Stimulated activated naive CD4-positive, alpha-beta T cell (primary cell): ENCODE data around the gene MEGF6.

Experiments
- DNase-seq, 6 experiments: peaks; one replicate each; lab custom pipeline; 2025; lab: John Stamatoyannopoulos, UW

The MEGF6 gene

DNA sequence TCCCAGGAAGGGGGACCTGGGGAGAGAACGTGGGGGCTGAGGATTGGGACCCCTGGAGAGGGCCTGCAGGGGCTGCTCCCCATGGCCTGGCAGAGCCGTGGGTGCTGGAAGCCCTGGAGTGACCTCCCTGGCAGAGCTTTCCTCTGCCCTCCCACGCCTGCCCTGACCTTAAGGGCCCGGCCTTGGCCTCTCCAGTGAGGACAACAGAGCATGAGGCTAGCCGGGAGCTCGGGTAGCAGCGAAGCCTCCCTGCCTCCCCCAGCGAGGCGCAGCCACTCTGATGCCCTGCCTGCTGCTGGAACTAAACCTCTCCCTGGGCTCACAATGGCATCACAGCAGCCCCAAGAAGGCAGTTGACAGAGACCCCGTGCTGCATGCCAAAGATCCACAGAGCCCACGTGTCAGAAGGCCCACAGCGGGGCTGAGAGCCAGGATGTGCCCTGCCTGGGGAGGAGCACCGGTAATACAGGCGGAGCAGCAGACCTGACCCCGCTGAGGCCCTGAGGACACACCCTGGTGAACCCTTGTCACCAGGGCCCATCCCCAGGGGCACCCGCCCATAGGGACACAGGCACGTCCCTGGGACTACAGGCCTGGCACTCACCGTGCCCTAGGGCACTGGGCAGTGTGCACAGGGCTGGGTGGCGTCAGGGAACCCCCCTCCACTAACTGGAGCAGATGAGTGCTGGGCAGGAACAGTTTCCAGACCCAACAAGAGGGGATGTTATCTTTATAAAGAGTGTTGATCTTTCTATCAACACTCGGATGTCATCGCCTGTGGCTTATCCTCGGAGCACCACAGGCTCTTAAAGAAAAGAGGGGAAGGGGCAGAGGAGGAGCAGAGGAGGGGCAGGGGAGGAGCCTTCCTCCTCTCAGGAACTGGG, 108.4 kb downstream of the MEGF6 start:
- no peak for DNase-seq

DNA sequence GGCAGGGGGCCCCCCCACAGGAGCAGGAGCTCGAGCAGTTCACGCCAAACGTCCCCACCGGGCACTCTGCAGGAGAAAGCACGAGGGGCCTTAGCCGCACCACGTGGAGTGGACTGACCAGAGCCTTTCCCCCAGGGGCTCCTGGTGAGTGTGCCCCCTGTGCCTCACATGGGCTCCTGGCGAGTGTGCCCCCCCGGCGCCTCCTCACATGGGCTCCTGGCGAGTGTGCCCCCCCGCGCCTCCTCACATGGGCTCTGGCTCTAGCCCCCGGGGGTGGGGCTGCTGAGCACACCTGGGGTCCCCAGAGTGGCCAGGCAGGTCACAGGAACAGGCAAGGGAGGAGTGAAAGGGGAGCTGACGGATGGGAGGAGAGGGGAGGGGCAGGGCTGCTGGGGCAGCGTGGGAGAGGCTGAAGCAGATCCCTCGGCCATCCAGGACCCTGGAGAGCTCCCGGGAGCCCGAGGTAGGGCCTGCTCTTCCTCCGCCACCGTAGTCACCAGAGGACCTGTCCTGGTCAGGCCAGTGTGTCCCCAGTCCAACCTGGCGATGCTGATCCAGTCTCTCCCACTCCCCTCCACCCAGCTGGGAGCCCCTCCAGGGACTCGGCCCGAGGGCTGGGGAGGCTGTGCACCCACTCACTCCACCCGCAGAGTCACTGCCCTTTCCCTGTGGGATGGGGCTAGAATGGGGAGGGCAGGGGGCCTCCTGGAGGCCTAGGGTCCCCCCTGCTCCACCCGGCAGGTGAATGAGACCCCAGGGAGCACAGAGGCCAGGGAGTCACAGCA, 109.3 kb downstream of the MEGF6 start:
- peak in 5 of 6 experiments; percentile 5 to 30 (median 15) for DNase-seq

DNA sequence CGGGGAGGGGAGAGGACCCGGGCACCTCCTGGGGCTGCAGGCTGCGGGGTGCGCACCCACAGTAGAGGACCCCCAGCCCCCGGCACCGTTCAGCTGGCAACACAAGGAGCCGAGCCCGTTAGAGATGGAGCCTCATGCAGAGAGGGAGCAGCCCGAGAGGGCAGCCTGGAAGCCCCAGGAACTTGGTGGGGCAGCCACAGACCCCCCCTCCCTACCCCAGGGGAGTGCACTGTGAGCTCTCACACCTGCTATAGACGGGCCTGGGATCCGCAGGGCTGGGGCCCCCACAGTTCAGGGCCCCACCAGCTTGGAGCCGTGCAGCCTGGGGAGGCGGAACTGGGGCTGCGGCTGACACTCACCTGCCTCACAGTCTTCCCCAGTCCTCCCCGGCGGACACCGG, 109.9 kb downstream of the MEGF6 start:
- DNase-seq: no peak

DNA sequence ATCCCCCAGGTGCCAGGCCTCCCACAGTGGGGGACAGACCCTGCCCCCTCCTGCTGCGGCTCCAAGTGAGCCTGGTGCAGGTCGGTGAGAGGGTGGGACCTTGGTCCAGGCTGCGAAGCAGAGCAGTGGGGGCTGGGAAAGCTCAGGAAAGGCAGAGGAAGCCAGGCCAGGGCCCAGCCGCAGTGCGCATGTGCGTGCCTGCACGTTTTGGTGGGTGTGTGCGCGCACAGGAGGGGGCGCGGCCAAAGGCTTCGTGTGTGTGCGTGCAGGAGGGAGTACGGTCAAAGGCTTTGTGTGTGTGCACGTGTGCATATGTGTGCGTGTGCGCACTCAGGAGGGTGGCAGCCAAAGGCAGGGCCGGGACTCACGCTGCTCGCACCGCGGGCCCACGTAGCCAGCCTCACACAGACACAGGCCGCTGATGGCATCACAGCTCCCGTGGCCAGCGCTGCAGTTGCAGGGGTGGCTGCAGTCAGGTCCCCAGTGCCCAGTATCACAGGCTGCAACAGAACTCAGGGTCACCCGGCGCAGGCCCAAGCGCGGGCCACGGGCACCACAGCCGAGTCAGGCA, 111.0 kb downstream of the MEGF6 start:
- no peak for DNase-seq

DNA sequence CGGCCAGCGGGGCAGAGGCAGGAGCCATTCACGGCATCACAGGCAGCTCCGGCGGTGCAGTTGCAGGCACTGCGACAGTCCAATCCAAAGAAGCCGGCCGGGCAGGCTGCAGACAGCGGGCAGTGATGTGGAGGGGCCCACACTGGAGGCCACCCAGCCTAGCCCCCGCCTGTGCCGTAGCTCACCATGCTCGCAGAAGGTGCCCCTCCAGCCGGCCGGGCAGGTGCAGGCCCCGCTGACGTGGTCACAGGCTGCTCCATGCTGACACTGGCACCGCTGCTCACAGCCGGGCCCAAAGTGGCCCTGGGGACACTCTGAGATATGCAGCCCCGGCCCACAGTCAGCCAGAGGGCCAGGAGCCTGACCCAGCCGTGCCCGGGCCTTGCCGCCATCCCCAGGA, 111.7 kb downstream of the MEGF6 start:
- DNase-seq: no peak

DNA sequence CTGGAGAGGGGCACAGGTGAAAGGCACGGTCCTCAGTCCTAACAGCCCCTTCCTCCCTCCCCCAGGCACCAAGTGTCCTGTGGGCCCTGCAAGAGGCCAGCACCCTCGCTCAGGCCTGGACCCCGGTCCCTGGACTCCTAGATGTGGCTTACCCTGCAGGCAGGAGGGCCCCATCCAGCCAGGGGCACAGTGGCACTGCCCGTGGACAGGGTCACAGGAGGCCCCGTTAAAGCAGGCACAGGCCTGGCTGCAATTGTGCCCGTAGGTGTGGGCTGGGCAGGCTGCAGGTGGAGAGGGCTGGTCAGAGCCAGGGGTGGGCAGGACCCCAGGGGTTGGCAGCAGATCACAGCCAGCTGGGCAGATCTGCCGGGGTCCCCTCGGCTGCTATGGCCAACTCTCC, 112.3 kb downstream of the MEGF6 start:
- DNase-seq: no peak

DNA sequence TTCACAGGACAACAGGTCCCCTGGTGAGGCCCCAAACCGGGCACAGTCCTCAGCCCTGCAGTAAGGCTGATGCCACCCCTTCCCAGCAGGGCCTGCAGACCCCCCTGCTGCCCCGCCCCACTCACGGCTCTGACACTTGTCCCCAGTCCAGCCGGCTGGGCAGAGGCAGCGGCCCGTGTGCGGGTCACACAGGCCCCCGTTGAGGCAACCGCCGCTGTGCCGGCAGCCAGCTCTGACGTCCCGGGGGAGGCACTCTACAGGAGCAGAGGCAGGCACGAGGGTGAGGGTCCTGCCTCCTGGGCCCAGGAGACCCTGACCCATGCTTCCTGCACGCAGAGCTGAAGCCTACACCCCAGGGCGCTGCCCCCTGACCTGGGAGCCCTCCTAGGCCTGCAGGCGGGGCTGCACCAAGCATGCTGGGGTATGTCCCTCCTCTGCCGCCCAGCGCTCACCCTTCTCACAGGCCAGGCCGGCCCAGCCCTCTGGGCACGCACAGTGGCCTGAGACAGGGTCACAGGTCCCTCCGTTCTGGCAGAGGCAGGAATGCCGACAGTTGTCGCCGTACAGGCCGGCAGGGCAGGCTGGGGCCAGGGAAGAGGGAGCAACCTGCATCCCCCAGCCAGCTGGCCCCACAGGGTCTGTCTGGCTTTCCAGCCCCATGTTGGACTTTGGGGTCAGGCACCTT, 112.9 kb downstream of the MEGF6 start:
- DNase-seq: no peak

DNA sequence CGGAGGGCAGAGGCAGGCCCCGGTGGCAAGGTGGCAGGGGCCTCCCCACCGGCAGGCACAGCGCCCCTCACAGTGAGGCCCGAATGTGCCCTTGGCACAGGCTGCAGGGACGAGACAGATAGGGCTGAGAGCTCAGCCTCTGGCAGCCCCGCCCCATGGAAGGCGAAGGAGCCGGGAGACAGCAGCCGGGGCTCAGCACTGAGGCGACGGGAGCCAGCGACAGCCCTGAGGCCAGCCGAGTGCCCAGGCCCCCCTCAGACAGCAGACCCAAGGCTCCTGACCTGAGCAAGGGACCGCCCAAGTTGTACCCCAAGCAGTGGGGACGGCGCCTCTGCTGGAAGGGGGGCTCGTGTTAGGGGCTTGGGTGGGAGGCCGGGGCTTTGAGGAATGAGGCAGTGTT, 113.8 kb downstream of the MEGF6 start:
- DNase-seq: no peak

DNA sequence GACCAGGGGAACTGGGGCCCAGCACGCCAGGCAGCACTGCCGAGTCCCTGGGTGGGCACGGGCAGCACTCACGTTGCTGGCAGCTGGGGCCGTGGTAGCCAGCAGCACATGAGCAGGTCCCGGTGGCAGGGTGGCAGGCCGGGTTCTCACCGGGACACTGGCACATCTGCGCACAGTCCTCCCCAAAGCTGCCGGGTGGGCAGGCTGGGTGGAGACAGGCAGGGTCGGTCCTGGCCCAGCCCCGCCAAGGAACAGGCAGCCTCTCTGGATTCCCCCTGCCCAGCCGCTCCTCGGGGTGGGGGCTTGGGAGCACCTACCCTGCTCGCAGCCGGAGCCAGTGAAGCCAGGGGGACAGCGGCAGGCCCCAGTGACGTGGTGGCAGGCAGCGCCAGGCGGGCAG, 114.4 kb downstream of the MEGF6 start:
- DNase-seq: no peak

DNA sequence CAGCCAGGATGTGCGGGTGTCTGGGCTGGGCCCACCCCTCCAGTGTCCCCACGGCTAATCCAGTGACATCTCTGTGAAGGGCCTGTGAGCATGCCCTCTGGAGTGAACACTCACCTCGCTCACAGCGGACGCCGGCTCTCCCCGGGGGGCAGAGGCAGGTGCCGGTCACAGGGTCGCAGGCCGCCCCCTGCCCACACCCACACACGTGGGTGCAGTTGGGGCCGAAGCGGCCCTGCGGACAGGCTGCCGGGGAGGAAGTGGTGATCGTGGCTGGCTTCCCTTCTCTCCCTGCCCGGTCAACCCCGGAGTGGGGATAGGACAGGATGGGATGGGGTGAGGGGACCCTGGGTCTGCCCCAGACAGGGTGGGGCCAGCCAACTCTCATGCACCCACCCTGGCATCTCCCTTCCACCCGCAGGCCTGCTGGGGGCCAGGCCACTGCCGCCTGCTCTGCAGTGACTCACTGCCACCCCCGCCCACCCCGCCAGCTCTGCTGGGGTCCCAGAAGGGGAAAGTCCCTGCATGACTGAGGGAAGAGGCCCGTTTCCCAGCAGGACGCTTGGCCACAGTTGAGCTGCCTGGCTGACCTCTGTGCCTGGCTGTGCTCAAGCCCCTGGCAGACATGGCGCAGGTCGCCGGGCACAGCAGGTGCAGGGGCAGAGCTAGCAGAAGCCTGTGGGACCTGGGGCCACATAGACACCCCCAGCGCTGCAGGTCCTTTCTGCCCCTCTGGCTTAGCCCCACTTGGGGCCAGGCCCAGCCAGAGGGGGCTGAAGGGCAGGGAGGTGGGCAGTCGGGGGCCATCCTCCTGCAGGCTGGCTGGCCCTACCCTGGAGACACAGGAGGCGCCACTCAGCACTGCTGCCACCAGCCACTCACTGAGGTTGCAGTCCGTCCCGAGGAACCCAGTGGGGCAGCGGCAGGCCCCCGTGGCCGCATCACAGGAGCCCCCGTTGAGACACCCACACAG, 115.2 kb downstream of the MEGF6 start:
- DNase-seq: no peak

DNA sequence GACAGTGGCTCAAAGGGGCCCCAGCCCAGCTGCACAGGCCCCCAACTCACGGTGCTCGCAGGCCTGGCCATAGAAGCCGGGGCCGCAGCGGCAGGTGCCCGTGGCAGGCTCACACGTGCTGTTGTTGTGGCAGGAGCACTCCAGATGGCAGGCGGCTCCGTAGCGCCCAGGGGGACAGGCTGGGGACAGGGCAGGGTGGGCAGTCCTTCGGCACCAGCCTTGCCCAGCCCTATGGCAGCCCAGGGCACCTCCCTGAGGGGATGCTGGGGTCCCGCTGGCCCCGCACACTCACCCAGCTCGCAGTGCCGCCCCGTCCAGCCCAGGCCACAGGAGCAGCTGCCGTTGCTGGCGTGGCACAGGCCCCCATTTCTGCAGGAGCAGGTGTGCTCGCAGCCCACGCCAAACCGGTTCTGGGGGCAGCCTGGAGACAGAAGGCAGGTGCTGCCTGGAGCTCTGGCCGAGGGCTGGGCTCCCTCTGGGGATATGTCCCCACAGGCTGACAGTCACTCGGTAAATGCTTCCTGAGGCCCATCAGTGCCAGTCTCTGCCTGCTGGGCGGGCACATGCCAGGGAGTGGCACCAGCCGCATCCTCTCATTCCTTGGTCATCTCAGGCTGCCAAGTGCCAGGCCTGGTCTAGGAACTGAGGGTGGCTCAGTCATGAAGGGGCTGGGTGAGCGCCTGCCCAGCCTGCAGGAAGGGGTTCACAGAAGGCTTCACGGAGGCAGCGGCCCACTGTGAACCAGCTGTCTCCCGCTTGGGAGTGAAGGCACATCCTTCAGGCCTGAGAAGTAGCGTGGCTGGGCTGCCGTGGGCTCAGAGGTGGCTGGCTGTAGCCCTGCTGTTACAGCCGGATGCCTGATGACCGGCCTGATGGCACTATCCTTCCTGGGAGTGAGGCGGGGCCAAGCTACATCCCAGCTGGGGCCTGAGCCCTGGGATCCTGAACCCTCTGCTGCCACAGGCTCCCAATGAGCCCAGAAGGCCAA, 116.7 kb downstream of the MEGF6 start:
- DNase-seq: no peak

DNA sequence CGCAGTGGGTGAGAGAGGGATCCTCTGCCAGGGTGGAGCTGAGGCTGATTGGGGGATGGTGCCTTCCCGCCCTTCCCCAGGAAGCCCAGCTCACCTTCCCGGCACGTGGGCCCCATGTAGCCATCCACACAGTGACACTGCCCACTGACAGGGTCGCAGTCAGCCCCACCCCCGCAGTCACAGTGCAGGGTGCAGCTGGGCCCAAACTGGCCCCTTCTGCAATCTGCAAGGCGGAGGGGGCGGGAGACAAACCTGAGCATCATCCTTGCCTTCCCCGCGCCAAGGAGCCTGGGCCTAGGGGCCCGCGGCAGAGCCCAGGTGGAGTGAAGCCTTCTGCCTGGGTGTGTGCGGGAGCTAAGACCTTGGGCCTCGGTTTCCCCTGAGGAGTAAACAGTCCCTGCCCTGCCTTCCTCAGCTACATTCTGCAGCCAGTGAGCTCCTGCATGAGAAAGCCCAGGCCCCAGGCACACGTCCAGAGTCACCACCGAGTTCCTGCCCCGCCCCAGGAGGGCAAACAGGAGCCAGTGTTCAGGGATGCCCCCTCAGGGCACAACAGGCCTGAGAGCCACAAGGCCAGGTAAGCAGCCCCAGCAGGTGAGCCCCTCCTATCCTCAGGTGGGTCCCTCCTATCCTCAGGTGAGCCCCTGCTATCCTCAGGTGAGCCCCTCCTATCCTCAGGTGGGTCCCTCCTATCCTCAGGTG, 118.6 kb downstream of the MEGF6 start:
- no peak for DNase-seq

DNA sequence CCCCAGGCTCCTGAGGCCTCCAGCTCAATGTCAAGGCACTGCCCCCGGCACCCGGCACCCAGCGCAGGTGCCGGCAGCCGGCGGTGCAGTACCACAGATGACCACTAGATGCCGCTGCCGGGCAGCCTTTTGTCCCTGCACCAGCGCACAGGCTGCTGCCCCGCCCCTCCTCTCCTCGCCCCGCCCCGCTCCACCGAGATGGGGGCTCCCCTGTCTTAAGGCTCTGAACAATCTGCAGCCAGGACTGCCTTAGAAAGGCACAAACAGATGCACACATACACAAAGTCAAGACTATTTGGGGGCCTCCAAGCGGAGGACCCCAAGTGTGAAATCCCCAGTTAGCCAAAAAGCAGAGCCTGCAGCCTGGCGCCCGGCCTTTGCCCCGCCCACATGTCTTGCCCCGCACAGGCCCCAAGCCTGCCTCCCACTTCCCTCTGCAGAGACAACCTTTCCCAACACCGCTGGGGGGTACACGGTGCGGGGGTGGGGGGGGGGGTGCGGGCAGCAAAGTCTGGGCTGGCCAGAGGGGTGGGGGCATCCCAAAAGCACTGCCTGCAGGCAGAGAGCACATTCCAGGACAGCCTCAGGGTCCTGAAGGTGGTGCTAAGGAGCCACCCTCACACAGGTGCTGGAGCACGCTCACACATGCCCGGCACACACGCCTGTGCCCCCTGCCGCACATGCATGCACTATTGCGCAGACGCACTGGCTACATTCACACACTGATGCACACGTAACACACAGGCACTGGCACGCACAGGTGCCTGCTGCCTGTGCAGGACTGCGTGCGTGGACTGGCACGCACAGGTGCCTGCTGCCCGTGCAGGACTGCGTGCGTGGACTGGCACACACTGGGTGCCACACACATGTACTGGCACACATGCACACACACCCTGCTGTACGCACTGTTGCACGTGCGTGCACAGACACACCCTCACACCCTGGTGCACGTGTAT, 119.7 kb downstream of the MEGF6 start:
- peak; percentile 67 to 87 (median 81) for DNase-seq

DNA sequence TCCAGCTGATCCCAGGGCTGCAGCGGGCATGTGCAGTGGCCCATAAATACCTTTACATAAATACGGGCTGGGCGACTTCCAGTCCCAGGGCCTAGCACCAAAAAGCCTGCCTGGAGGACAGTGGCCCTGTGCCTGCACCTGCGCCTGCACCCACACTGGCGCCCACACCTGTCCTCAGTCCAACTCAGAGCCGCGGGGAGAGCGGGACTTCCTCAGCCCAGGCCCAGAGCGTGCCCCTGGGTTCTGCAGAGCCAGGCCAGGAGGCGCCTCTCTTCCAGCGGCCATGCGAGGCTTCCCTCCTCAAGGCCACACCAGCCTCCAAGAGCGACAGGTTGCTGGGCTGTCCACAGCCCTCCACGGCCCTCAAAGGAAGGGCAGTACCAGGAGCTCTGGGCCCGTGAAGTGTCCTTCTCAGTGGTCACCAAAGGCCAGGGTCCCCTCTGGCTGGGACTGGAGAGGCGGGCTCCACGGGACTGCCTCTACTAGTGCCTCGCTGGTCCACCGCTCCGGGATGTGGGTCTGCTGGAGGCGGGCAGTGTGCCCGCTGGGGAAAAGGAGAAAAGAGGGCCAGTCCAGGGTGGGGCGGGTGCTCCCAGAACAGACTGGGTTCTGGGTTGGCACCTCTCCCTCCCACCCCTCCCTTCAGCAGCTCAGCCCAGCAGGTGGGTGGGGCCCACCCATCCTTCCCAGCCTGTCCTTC, 121.1 kb downstream of the MEGF6 start:
- no peak for DNase-seq

DNA sequence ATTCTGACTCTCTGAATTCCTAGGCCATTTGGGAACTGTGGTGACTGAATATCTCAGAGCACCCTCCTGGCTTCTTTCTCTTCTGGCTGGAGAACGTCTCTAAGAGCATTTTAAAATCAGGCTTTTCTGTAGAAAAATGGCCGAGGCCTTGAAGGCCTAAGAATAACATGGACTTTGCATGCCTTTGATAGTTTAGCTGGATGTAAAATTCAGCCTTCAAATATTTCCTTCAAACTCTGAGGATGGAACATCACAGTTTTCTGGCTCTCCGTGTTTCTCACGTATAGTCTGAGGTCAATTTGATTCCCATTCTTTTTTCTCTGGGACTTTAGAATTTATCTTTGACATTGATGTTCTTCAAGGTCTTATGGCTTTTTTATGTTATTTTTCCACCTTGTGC, 122.9 kb downstream of the MEGF6 start:
- no peak for DNase-seq

DNA sequence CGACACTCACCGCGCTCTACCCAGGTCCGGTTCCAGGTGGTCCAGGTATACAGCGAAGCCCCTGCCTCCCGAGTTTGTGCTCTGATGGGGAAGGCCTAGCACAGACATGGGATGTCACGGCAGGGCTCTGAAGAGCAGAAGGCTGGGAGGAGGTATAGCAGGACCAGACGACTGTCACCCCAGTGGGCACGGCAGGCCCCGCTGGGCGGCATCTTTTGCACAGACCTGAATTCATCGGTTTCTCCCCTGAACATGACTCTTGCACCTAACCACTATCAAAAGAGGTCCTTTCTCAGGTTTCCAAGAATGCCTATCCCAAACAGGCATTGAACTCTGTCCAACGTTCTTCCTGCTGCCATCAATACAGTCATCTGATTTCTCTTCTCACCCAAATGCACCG, 126.3 kb downstream of the MEGF6 start:
- DNase-seq: no peak

DNA sequence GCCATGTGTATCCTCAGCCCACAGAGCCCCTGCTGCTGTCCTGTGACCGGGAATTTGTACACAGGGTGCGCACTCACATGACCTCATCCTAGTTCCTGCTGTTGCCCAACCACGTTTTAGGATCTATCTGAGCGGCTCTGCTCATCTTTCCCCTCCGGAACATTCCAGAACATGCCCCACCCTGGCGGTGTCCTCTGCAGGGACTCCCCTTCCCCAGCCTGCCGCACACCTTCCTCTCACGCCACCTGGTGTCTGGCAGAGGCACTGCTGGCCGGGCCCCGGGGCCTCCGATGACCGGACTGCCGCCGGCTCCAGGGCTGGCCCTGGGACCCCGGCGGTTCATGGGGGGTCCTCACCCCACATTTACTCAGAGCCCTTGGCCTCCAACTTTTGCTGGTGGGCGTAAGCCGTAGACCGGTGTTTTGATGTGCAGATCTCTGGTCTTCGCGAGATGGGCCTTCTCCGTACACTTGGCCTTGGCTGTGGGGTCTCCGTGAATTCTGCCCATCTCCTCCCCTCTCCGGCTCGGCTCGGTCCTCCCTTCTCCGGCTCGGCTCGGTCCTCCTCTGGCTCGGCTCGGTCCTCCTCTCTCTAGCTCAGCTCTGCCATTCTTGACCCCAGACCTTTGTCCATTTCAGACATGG, 127.4 kb downstream of the MEGF6 start:
- DNase-seq: peak in 5 of 6 experiments; percentile 8 to 32 (median 22)
